OCI-LY7 (cell line): ENCODE measurements around the gene SUN2. TPM values are rescaled to one million over a fixed set of nuclear protein-coding genes. Genes with fewer than 3 reads are reported as not detected.

Experiments used
- BruUV-seq: library from RNA; stranded (reverse); fragments of 400-500 nt; replicated peaks from 2 replicates; lab custom pipeline; 2021; lab: Mats Ljungman, UMichigan
- CTCF ChIA-PET: fragments of 300-600 bp; sonication (Branson Sonifier 250); formaldehyde crosslinking; loops from one replicate; lab custom pipeline; 2022; ENCODE audit warnings: antibody characterized with exemption; ENCODE audit not compliant: unreplicated experiment; lab: Charles Lee
- POLR2A ChIA-PET: fragments of 300-600 bp; sonication (Branson Sonifier 250); formaldehyde crosslinking; loops from one replicate; lab custom pipeline; 2022; ENCODE audit warnings: antibody characterized with exemption; lab: Charles Lee
- DNase-seq: peaks from one replicate; pipeline ENCODE4 v3.0.0-alpha.2; 2015; ENCODE audit warnings: low spot score
- H2AFZ ChIP-seq: fragments of 200-600 bp; sonication (generic), shearing (Covaris generic); 2 replicates; pipeline ENCODE4 v1.6.1; 2014; ENCODE audit warnings: mild to moderate bottlenecking, antibody characterized with exemption, low read length, moderate library complexity
- H3K27ac ChIP-seq: fragments of 200-600 bp; sonication (generic); 2 replicates; pipeline ENCODE4 v1.5.1; 2014; ENCODE audit warnings: mixed run types, low read depth, mild to moderate bottlenecking, moderate library complexity, low read length, inconsistent platforms; ENCODE audit not compliant: poor library complexity, severe bottlenecking
- H3K36me3 ChIP-seq: fragments of 200-600 bp; sonication (generic); 2 replicates; pipeline ENCODE4 v1.6.1; 2014; ENCODE audit warnings: mild to moderate bottlenecking, antibody characterized with exemption, low read length, moderate library complexity, mixed read lengths; ENCODE audit not compliant: insufficient read depth
- H3K4me1 ChIP-seq: fragments of 200-600 bp; sonication (generic); 2 replicates; pipeline ENCODE4 v1.5.1; 2014; ENCODE audit warnings: mild to moderate bottlenecking, low read length; ENCODE audit not compliant: insufficient read depth, poor library complexity, severe bottlenecking
- H3K4me2 ChIP-seq: fragments of 200-600 bp; sonication (generic); 2 replicates; pipeline ENCODE4 v1.6.1; 2014; ENCODE audit warnings: mild to moderate bottlenecking, low read length
- H3K4me3 ChIP-seq: fragments of 200-600 bp; sonication (generic); 2 replicates; pipeline ENCODE4 v1.5.1; 2014; ENCODE audit warnings: mild to moderate bottlenecking, low read depth, low read length; ENCODE audit not compliant: poor library complexity, severe bottlenecking
- H3K79me2 ChIP-seq: fragments of 200-600 bp; sonication (generic); 2 replicates; pipeline ENCODE4 v1.6.1; 2016; ENCODE audit warnings: low read depth, mild to moderate bottlenecking, low read length, moderate library complexity, mixed read lengths; ENCODE audit not compliant: insufficient read depth
- H3K9me2 ChIP-seq: fragments of 200-600 bp; sonication (generic); 2 replicates; pipeline ENCODE4 v1.6.1; 2016; ENCODE audit warnings: mild to moderate bottlenecking, low read length, mixed read lengths; ENCODE audit not compliant: insufficient read depth
- H3K9me3 ChIP-seq: fragments of 200-600 bp; sonication (generic); 2 replicates; pipeline ENCODE4 v1.6.1; 2014; ENCODE audit warnings: mild to moderate bottlenecking, mixed run types, low read length, mixed read lengths
- H4K20me1 ChIP-seq: fragments of 200-600 bp; sonication (generic); 2 replicates; pipeline ENCODE4 v1.6.1; 2014; ENCODE audit warnings: mild to moderate bottlenecking, antibody characterized with exemption, low read length, moderate library complexity, mixed read lengths; ENCODE audit not compliant: insufficient read depth
- EZH2phosphoT487 ChIP-seq: fragments of 200-600 bp; sonication (generic); IDR thresholded peaks from 2 replicates; pipeline ENCODE4 v1.6.1; 2018; ENCODE audit warnings: low read depth, borderline replicate concordance, mild to moderate bottlenecking, mixed run types, antibody characterized with exemption, low read length, moderate library complexity, mixed read lengths
- intact Hi-C: fragments of 100-400 bp; cut with micrococcal nuclease; formaldehyde crosslinking; loops from one replicate; pipeline ENCODE4 v1.10.0; 2022; ENCODE audit not compliant: unreplicated experiment
- total RNA-seq, 2 experiments: library from RNA; depleted of rRNA in 1 of 2; stranded (reverse); fragments of >200 nt in 1 of 2; shearing (Covaris generic) in 1 of 2; gene quantifications; 2 replicates each; pipeline ENCODE4 v1.2.3, GENCODE V29; 2014 to 2022
- TF ChIP-seq, protein P1 (sequence below): fragments of 200-600 bp; sonication (generic); conservative IDR thresholded peaks from 2 replicates; pipeline ENCODE4 v1.5.1; 2014; ENCODE audit warnings: mild to moderate bottlenecking, antibody characterized with exemption, low read length, moderate library complexity, mixed read lengths

SUN2 gene
- total RNA-seq, 2 experiments from 2014 or later = 59.1 to 80.2 TPM

DNA sequence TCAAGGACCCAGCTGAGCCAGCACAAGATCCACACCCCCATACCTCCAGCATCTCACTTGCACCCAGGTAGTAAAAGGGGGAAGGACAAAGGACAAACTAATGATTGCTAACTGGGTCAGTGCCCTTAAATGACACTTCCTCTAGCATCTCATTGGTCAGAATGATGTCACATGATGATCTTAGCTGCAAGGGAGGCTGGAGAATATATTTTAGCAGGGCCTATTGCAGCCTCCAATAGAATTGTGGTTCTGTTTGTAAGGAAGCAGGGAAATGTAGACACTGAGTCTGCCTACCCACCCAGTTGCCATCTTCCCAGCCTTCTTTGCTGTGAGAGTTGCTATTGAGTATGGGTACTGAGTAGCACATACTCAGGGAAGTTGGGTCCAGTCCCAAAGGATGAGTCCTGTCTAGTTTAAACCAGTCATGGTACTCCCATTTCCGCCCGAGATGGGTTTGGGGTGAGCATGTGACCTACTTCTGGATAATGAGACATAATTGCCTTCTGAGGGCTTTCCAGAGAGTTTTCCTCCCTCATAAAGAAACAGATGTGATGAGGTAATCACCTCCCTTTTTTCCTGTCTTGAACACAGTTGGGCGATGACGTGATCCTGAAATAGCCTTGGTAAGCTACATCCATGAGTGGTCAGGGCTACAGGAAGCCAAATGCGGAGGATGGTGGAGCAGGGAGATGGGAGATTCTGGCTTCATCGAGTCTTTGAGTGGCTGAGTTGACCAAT, 43.6 kb upstream of the SUN2 start:
- POLR2A ChIA-PET = no interaction called here
- Histone ChIP-seq H3K4me3 (no peak overlapping the region), H3K27ac (no peak overlapping the region), H3K36me3 (no peaks in the 10 kb centered on the region), H3K79me2 (no peaks in the 10 kb centered on the region), H3K4me2 (no peak overlapping the region), H2AFZ (no peak overlapping the region), H3K9me2 (no peaks in the 10 kb centered on the region), H3K4me1 (peaks cover 2% of the 10 kb centered on the region), H3K9me3 (peaks cover 11% of the 10 kb centered on the region; the same call in 1 of the 2 replicates), H4K20me1 (no peaks in the 10 kb centered on the region)
- intact Hi-C loops = no loop called here
- no peak for DNase-seq
- TF ChIP-seq, protein P1, sequence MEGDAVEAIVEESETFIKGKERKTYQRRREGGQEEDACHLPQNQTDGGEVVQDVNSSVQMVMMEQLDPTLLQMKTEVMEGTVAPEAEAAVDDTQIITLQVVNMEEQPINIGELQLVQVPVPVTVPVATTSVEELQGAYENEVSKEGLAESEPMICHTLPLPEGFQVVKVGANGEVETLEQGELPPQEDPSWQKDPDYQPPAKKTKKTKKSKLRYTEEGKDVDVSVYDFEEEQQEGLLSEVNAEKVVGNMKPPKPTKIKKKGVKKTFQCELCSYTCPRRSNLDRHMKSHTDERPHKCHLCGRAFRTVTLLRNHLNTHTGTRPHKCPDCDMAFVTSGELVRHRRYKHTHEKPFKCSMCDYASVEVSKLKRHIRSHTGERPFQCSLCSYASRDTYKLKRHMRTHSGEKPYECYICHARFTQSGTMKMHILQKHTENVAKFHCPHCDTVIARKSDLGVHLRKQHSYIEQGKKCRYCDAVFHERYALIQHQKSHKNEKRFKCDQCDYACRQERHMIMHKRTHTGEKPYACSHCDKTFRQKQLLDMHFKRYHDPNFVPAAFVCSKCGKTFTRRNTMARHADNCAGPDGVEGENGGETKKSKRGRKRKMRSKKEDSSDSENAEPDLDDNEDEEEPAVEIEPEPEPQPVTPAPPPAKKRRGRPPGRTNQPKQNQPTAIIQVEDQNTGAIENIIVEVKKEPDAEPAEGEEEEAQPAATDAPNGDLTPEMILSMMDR = no peak
- TF ChIP-seq EZH2phosphoT487 = no peak
- CTCF ChIA-PET = no interaction called here
- BruUV-seq = no TSS peak

DNA sequence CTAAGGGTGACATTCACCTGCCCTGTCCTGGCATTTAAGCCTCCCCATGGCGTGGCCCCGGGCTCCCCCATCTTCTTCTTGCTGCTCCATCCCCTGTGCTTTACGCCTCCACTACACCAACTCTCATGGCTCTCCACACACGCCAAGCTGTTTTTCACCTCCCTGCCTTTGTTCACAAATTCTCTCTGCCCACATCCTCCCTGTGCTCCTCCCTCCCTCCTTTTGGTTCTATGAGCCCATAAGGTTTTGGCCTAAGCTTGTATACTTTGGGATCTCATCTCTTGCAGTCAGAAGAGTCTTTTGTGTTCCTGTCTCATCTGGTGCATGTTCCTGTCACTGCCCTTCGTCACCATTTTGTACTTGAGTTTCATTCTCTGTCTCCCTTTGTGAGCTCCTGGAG, 42.7 kb upstream of the SUN2 start:
- CTCF ChIA-PET = no interaction called here

More for the DNA sequence above, 42.7 kb upstream of the SUN2 start:
- no peaks in the 10 kb centered on the region for H3K9me2 ChIP-seq
- H3K27ac ChIP-seq = no peak overlapping the region
- no peak overlapping the region for H3K4me3 ChIP-seq
- peaks cover 11% of the 10 kb centered on the region; the same call in 1 of the 2 replicates for H3K9me3 ChIP-seq
- POLR2A ChIA-PET = no interaction called here
- H3K36me3 ChIP-seq = no peaks in the 10 kb centered on the region
- no peak for DNase-seq
- H3K4me2 ChIP-seq = no peak overlapping the region
- H2AFZ ChIP-seq = no peak overlapping the region
- H3K79me2 ChIP-seq = no peaks in the 10 kb centered on the region
- H4K20me1 ChIP-seq = no peaks in the 10 kb centered on the region
- H3K4me1 ChIP-seq = peaks cover 6% of the 10 kb centered on the region
- BruUV-seq = no TSS peak
- TF ChIP-seq EZH2phosphoT487 = no peak
- TF ChIP-seq, protein P1 = no peak
- intact Hi-C loops = no loop called here
